Activated CD4-positive, alpha-beta T cell treated with anti-CD3 and anti-CD28 coated beads, Interleukin-2, amount 10 ng/mL, durations not matched to agents 7 days and 5 days (primary cell): ENCODE results near the gene KLK10. TPM values are rescaled to one million over a fixed set of nuclear protein-coding genes. Genes with fewer than 3 reads are reported as not detected.

Experiments used
- CTCF ChIA-PET: fragments of 350-600 bp; sonication (Branson Sonifier 250); formaldehyde crosslinking; loops from one replicate; lab custom pipeline; 2021; ENCODE audit warnings: antibody characterized with exemption; lab: Charles Lee
- POLR2A ChIA-PET: fragments of 350-600 bp; sonication (Branson Sonifier 250); formaldehyde crosslinking; loops from one replicate; lab custom pipeline; 2021; ENCODE audit warnings: antibody characterized with exemption; lab: Charles Lee
- DNase-seq: peaks from one replicate; pipeline ENCODE4 v3.0.0-alpha.2; 2020
- H3K27ac Mint-ChIP-seq: one replicate; pipeline ENCODE4 v1.8.0; 2021; ENCODE audit warnings: mild to moderate bottlenecking, moderate library complexity, mixed read lengths
- H3K27me3 Mint-ChIP-seq: one replicate; pipeline ENCODE4 v1.8.0; 2021; ENCODE audit warnings: mixed read lengths
- H3K36me3 Mint-ChIP-seq: one replicate; pipeline ENCODE4 v1.8.0; 2021; ENCODE audit warnings: low read depth, mixed read lengths
- H3K4me1 Mint-ChIP-seq: one replicate; pipeline ENCODE4 v1.8.0; 2021; ENCODE audit warnings: mixed read lengths
- H3K4me3 Mint-ChIP-seq: one replicate; pipeline ENCODE4 v1.8.0; 2021; ENCODE audit warnings: mild to moderate bottlenecking, moderate library complexity, mixed read lengths
- H3K9me3 Mint-ChIP-seq: one replicate; pipeline ENCODE4 v1.8.0; 2021; ENCODE audit warnings: mixed read lengths
- total RNA-seq, 2 experiments: library from RNA; stranded (reverse); gene quantifications; one replicate each; pipeline ENCODE4 v1.2.3, GENCODE V29; 2021

KLK10 gene
- total RNA-seq, 2 experiments from 2014 or later, result not detected

DNA sequence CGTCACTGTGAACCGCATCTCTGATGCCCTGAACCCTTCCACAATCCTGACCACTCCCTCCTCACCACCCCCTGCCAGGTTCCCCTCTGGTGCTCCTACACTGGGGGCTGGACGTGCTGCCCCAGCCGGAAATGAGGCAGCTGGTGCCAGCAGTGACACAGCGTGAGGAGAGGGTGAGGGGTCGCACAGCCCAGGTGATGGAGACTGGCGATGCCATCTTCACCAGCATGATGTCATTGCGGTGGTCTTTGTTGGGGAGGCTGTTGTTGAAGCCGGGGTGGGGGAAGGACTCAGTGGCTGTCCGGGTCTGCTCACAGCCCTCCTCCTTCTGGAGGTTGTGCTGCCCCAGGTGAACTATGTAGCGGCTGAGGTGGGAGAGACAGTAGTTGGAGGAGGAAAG, 4.4 kb upstream of the KLK10 start:
- no peaks in the 10 kb centered on the region for H3K9me3 Mint-ChIP-seq
- ChIA-PET CTCF (no interaction called here), POLR2A (no interaction called here)
- no peak for DNase-seq
- H3K4me3 Mint-ChIP-seq, result no peak overlapping the region
- H3K27ac Mint-ChIP-seq, result no peak overlapping the region
- H3K36me3 Mint-ChIP-seq, result no peaks in the 10 kb centered on the region
- peaks cover 26% of the 10 kb centered on the region for H3K27me3 Mint-ChIP-seq
- peaks cover 5% of the 10 kb centered on the region for H3K4me1 Mint-ChIP-seq

DNA sequence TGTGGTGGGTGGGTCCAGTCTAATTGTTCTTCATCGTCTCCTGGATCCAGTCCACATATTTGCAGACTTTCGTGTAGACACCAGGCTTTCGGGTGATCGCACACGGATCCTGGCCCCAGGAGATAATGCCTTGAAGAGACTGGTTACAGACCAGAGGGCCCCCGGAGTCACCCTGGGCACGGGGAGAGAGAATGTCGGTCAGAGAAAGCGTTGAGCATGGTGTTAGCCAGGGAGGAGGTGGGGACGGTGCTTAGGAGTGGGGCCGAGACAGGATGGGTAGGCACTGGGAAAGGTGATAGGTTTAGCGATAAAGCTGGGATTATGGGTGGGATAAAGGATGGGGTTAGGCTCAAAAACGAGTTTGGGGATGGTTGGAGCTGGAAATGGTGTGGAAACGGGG, 3.0 kb upstream of the KLK10 start:
- Mint-ChIP-seq H3K9me3 (no peaks in the 10 kb centered on the region), H3K36me3 (peaks cover 2% of the 10 kb centered on the region), H3K4me3 (no peak overlapping the region), H3K27ac (no peak overlapping the region), H3K4me1 (peaks cover 12% of the 10 kb centered on the region), H3K27me3 (peaks cover 38% of the 10 kb centered on the region)
- ChIA-PET POLR2A (no interaction called here), CTCF (no interaction called here)
- no peak for DNase-seq

DNA sequence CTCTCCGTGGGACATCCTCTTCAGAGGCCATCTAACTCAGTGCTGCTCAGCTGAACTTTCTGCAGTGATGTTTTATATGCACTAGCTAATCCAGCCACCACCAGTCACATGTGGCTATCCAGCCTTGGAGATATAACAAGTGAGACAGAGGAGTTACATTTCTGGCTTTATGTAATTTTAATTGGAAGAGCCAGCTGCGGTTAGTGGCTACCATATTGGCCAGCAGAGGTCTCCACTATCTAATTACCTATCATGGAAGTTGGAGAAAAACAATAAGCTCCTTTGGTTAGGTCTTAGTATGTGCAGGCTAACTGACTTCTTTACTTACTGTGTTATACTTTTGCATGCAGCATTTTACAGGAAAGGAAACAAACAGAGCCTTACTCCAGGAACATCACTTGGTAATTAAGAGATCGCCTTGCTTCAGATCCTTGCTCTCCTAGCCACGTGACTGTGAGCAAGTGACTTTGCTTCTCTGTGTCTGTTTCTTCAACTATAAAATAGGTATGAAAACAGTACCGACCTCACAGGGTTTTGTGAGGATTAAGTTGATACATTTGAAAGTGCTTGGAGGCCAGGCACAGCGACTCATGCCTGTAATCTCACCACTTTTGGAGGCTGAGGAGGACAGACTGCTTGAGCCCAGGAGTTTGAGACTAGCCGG, 1.6 kb upstream of the KLK10 start:
- peaks cover 47% of the 10 kb centered on the region for H3K27me3 Mint-ChIP-seq
- H3K9me3 Mint-ChIP-seq, result no peaks in the 10 kb centered on the region
- H3K27ac Mint-ChIP-seq, result no peak overlapping the region

DNA sequence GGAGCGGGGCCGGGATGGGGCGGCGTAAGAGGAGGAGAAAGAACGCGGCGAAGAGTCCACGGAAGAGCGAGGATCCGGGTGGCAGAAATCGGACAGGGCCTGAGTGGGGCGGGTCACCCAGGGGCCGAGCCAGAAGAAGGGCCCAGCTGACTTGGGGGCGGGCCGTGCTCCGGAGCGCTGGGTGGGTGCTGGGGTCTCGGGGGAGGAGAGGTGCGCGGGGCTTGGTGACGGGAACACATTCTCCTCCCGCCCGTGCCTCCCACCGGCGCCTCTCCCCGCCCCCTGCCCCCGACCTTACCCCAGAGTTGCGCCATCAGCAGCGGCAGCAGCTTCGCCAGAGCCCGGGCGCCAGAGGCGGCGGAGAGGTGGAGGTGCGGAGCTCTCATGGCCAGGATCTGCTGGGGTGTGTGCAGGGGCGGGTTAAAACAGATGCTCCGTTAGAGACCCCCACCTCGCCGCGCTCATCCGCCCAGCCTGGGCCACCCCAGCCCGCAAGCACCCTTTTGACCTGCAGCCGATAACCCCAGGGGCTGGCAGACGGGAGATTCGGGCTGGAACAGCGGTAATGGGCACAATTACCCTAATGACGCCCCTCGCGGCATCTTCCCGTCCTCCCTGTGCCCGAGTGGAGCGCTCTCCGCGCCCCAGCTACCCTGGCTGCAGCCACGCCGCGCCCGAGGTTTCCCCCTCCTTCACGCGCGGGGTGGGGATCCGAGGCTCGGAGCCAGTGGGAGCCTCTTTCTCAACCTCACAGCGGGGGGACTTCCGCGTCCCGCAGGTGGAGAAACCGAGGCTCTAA, 565 bp downstream of the KLK10 start:
- peaks cover 18% of the 10 kb centered on the region for H3K4me1 Mint-ChIP-seq
- ChIA-PET POLR2A (no interaction called here), CTCF (interaction anchor here (0.6 kb wide), 1 partner anchor 304 kb away, joined by 3 read pairs; no protein-coding TSS in a partner anchor)
- no peaks in the 10 kb centered on the region for H3K9me3 Mint-ChIP-seq
- no peak overlapping the region for H3K27ac Mint-ChIP-seq
- no peak for DNase-seq
- H3K4me3 Mint-ChIP-seq, result no peak overlapping the region
- peaks cover 60% of the 10 kb centered on the region for H3K27me3 Mint-ChIP-seq
- H3K36me3 Mint-ChIP-seq, result peaks cover 2% of the 10 kb centered on the region

More for the DNA sequence above, 1.6 kb upstream of the KLK10 start:
- Mint-ChIP-seq H3K4me1 (peaks cover 18% of the 10 kb centered on the region), H3K36me3 (peaks cover 2% of the 10 kb centered on the region), H3K4me3 (no peak overlapping the region)
- ChIA-PET CTCF (interaction anchor here (0.6 to 0.7 kb wide), 2 partner anchors 38 to 673 kb away, joined by 3 read pairs; partner anchors contain the start of gene KLK7), POLR2A (interaction anchor here (0.7 kb wide), 1 partner anchor 165 kb away, joined by 3 read pairs; no protein-coding TSS in a partner anchor)
- peak; percentile 25 for DNase-seq

DNA sequence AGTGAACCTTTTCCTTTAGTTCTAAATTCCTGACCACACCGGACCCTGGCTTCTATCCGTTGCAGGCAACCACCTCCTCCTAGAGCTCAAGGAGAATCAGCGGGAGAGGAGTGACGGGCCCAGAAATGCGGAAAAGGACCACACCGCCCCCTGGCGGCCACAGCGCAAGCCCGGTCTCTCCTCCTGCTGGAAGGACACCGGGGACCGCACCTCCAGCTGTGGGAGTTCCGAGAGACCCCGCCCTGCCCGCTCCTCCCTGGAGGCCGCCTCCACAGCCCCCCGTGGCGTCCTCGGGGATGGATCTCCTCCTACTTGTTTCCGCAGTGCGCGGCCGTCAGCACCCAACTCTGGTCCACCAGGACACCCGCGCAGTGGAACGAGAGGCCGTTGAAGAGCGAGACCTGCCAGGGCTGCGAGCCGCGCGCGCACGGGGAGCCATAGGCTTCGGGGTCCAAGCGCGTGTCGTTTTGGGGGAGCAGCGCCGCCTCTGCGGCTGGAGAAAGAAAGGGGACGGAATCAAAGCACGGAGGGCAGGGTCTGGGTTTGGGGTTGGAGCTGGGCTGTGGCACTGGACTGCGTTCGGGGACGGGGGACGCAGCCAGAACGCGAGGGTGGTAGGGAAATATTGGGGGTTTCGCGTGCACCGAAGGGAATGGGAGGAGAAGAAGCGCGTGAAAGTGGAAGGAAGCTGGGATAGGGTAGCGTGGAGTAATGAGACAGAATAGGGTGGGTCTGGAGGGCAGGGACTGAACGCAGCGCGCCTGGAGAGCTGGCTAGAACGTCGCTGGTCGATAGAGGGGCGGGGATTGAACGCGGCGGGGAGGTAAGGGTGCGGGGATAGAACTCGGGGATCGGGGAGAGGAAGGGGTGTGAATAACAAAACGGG, 2.5 kb downstream of the KLK10 start:
- ChIA-PET CTCF (interaction anchor here (1.0 kb wide), 1 partner anchor 15 kb away, joined by 3 read pairs; no protein-coding TSS in a partner anchor), POLR2A (no interaction called here)
- Mint-ChIP-seq H3K36me3 (peaks cover 2% of the 10 kb centered on the region), H3K27me3 (peaks cover 54% of the 10 kb centered on the region), H3K9me3 (no peaks in the 10 kb centered on the region), H3K4me1 (peaks cover 18% of the 10 kb centered on the region), H3K27ac (no peak overlapping the region), H3K4me3 (no peak overlapping the region)
- DNase-seq, result no peak

DNA sequence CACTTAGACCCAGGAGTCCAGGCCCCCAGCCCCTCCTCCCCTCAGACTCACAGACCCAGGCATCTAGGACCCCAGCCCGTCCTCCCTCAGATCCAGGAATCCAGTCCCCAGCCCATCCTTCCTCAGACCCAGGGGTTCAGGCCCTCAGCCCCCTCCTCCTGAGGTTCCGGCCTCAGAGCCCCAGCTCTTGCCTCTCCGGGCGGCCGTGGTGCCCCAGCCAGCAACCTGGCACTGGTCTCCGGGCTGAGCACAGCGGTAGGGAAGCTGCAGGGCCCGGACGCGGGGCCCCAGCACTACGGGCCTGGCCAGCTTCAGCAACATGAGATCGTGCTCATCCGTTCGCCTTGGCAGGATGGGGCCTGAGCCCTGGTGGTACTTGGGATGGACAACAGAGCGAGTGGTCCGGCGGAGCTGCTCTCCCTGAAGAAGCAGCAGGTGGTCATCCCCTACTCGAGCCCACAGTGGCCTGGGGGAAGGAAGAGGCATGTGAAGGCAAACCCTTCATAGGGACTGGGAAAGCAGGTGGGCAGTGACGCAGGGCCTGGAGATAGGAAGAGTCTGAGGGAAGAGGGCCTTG, 3.7 kb downstream of the KLK10 start:
- Mint-ChIP-seq H3K27ac (no peak overlapping the region), H3K36me3 (peaks cover 2% of the 10 kb centered on the region), H3K27me3 (peaks cover 47% of the 10 kb centered on the region), H3K4me1 (peaks cover 18% of the 10 kb centered on the region), H3K4me3 (no peak overlapping the region), H3K9me3 (no peaks in the 10 kb centered on the region)
- no peak for DNase-seq
- ChIA-PET POLR2A (no interaction called here), CTCF (interaction anchor here (0.6 kb wide), 1 partner anchor 76 kb away, joined by 4 read pairs; no protein-coding TSS in a partner anchor)

DNA sequence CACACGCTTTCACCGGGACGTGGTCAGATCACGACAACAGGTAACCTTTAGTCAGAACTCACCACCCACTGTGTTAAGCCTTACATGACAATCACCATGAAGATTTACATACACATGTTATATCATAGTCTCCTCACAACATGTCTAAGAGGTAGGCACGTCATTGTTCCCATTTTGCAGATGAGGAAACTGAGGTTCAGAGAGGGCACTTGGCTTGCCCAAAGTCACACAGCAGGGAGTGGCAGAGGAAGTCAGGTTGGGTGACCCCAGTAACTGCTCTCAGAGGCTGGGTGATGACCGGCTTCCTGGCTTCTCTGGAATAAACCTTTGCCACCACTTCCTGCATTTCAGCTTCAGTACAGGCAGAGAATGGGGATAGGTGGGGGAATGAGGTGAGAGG, 5.3 kb downstream of the KLK10 start:
- H3K27ac Mint-ChIP-seq, result no peak overlapping the region
- no peaks in the 10 kb centered on the region for H3K9me3 Mint-ChIP-seq
- POLR2A ChIA-PET, result no interaction called here

DNA sequence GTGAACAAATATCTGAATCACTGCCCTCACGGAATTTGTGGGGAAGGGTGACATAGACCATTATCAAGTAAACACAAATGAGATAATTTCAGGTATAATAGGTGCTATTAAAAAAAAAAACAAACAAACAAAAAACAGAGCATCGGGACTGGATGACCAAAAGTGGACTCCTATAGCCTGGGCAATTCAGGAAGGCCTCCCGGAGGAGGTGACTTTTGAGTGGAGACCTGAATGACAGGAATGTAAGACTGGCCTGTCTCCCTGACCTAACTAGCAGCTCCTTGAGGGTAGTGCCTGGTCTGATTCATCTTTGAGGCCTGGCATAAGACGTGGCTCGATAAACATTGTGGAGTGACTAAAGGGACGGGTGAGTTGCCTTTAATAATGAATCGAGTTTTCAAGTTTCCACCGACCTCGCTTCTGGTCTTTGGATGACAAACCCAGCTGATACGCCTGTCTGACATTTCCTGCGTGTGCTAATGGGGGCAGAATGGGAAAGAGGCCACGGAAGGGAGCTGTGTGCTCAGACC, 6.8 kb downstream of the KLK10 start:
- POLR2A ChIA-PET, result no interaction called here
- no peak overlapping the region for H3K4me3 Mint-ChIP-seq
- no peaks in the 10 kb centered on the region for H3K36me3 Mint-ChIP-seq
- peaks cover 27% of the 10 kb centered on the region for H3K27me3 Mint-ChIP-seq
- CTCF ChIA-PET, result interaction anchor here (1.1 kb wide), 1 partner anchor 10 kb away, joined by 3 read pairs; no protein-coding TSS in a partner anchor
- H3K27ac Mint-ChIP-seq, result no peak overlapping the region
- DNase-seq, result no peak
- H3K4me1 Mint-ChIP-seq, result peaks cover 5% of the 10 kb centered on the region
- H3K9me3 Mint-ChIP-seq, result no peaks in the 10 kb centered on the region

More for the DNA sequence above, 5.3 kb downstream of the KLK10 start:
- Mint-ChIP-seq H3K27me3 (peaks cover 40% of the 10 kb centered on the region), H3K4me1 (peaks cover 12% of the 10 kb centered on the region), H3K36me3 (peaks cover 2% of the 10 kb centered on the region), H3K4me3 (no peak overlapping the region)
- DNase-seq, result no peak
- CTCF ChIA-PET, result no interaction called here

DNA sequence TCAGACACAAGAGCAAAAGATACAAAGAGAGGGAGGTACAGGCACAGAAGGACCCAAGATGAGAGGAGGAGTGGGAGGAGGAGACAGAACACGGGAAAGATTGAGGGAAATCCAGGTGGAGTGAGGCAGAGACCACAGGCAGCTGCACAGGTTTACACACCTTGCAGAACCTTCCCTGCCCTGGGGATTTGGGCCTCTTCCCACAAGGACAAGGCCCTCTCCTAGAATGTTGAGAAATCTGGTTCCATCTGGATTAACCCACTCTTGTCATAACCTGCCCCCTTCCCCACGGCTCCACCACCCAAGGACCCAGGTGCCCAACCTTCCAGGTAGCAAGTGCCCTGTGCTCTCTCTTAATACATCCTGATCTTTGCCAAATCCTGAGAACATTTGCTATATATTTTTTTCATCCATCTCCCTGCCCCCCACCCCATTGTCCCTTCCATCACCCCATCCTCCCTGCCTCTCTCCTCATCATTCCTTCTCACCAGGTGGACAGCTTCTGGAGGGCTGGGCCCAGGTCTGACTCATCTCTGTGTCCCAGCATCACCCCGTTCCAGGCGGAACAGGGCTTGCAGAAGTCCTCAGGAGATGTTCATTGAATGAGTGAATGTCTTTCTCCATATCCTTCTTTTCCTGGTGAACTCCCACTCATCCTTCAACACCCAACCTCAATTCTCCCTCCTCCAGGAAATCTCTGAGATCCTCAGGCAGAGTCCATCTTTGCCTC, 9.3 kb downstream of the KLK10 start:
- ChIA-PET CTCF (interaction anchor here (0.7 kb wide), 1 partner anchor 747 kb away, joined by 3 read pairs; no protein-coding TSS in a partner anchor), POLR2A (no interaction called here)
- H3K9me3 Mint-ChIP-seq, result no peaks in the 10 kb centered on the region

DNA sequence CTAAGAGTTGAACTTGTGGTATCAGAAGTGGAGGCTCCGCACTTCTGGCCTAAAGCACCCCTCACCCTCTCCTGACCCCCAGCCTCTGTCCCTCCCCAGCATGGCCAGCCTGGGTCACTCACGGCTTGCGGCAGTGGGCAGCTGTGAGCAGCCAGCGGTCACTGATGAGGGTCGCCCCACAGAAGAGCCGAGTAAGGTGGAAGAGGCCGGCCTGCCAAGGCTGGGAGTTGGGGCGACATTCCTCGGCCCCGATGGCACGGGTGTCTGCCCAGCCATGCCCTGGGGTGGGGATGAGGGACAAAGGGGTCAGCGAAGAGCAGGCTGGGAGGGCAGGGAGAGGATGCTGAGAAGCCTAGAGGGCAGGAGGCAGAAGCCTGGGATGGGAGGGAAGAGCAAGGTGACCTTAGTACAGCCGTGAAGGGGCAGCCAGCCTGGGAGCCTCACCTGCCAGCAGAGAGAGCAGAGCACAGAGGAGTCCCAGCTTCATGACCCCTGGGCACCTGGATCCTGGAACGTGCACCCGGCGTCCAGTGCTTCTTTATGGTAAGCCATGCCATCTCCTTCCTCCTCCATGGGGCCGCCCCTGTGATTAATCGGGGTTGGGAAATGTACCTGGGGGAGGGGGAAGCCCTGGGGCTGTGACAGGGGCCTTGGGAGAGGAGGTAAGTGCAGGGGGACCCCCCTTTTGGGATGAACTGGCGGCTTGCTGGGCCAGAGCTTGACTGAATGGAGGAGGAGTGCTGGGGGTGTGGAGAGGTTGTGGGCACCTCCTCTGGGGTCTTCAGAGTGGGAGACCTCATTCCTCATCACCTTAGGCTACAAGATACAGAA, 10.2 kb downstream of the KLK10 start:
- ChIA-PET POLR2A (no interaction called here), CTCF (interaction anchor here (0.7 kb wide), 1 partner anchor 746 kb away, joined by 3 read pairs; no protein-coding TSS in a partner anchor)
- Mint-ChIP-seq H3K9me3 (no peaks in the 10 kb centered on the region), H3K4me1 (no peaks in the 10 kb centered on the region), H3K36me3 (no peaks in the 10 kb centered on the region), H3K27ac (no peak overlapping the region), H3K27me3 (no peaks in the 10 kb centered on the region), H3K4me3 (no peak overlapping the region)
- no peak for DNase-seq

More for the DNA sequence above, 9.3 kb downstream of the KLK10 start:
- no peaks in the 10 kb centered on the region for H3K4me1 Mint-ChIP-seq
- H3K27ac Mint-ChIP-seq, result no peak overlapping the region
- peaks cover 6% of the 10 kb centered on the region for H3K27me3 Mint-ChIP-seq
- DNase-seq, result no peak
- no peak overlapping the region for H3K4me3 Mint-ChIP-seq
- H3K36me3 Mint-ChIP-seq, result no peaks in the 10 kb centered on the region

DNA sequence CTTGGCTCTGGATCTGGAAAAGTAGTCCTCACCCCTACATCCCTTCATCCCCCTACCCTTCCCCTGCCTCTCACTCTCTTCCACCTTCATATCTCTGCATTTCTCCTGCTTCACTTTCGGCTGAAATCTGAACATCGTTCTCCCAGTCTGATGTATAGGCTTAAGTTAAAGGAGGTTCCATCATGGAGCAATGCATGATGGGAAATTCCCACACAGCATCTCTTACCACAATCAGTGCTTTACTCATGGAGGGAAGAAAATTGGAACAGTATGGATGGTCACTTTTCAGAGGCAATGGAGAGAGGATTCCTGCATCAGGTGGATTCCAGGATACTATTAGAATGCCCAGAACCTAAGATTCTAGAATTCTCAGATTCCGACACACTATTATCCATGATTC, 12.0 kb downstream of the KLK10 start:
- CTCF ChIA-PET, result no interaction called here
- Mint-ChIP-seq H3K36me3 (no peaks in the 10 kb centered on the region), H3K27me3 (no peaks in the 10 kb centered on the region), H3K4me3 (no peak overlapping the region), H3K4me1 (no peaks in the 10 kb centered on the region), H3K27ac (no peak overlapping the region), H3K9me3 (no peaks in the 10 kb centered on the region)
- POLR2A ChIA-PET, result no interaction called here
- no peak for DNase-seq
